Fibroblast of skin of left biceps (primary cell): Measurements from ENCODE around the gene TMEM31.
"Not testable (repeated sequence)": the region's sequence is repeated elsewhere in the genome, so short reads cannot be mapped to it uniquely, and the experiment has no call there.

Experiments used
- DNase-seq, 2 experiments: peaks; one replicate each; pipeline ENCODE4 v3.0.0-alpha.2; 2013; ENCODE audit warnings: low read depth in 2 of 2

Gene TMEM31

DNA sequence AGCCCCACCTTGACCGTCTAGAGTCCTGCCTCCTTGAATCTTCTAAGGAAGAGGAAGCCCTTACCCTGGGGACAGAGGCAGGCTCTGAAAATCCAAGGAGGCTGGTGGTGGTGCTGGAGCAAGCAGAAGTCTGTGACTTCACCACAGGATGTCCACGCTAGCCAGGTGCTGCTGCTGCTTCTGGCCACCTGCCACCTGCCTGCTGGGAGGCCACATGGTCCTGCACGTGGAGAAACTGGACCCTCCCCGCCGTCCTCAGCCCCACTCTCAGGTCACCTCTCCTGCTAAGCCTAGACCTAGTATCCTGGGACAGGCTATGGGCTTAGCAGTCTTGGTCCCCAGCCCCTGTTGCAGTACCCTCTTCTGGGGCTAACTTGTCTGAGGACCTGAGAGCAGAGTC lies 15.8 kb downstream of the TMEM31 start:
- no peak for DNase-seq

DNA sequence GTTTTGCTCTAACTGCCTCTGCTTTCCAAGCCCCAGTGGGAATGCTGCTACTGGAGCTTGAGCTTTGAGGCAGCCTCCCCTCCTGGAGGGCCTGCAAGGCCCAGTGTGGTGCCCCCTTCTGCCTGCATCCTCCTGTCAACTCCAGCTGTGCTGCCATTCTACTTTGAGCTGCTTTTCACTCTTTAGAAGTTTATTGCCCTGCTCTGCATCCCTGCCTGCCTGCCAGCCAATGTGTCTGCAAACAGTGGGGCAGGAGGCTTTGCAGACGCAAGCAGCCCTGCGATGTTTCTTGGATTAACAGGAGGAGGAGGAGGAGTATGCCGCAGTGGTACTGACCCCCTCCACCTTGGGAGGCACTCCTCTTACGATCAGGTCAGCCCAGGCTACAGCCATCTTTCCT lies 16.4 kb downstream of the TMEM31 start:
- DNase-seq = no peak

DNA sequence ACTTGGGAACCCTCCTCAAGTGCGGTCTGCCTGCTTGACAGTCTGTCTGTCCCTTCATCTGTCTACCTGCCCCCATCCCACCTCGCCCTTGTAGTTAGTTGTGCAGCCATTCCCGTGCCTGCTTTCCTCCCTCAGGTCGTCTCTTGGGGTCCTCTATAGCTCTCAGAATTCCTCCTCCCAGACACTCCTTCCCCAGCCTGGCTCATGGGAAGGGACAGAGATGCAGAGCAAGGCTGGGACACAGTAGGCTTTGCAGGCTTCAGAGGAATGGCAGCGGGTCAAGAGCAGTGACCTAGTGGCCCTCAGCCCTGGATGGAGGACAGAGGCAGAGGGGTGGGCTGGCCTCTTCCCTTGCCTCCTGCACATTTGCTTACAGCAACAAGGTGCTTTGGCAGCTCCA lies 18.3 kb downstream of the TMEM31 start:
- DNase-seq = no peak

DNA sequence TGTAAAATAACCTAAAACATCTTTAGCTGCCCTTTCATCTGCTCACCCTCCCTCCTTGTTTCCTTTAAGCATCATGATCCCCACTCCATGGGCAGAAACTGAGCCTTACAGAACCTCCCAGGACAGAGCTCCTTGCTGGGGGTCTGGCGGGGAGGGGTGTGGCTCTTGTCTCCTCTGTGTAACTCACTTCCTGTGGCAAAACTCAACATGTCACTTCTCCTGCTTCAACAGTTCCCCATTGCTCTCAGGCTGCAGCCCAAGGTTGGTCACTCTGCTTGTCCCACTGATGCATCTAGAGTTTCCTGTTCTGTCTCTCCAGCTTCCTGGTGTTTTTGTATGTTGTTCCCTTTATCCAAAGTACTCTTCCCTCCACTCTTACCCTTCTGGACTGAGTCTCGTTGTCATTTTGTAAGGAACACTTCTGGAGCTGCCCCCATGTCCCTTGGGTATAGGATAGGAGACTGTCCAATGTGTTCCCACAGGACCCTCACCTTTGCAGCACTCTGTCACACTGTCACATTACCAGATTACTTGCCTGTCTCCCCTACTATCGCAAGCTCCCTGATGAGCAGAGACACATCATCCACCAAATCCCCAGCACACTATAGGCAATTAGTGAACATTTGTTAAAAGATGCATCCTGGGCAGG lies 19.6 kb downstream of the TMEM31 start:
- no peak for DNase-seq

DNA sequence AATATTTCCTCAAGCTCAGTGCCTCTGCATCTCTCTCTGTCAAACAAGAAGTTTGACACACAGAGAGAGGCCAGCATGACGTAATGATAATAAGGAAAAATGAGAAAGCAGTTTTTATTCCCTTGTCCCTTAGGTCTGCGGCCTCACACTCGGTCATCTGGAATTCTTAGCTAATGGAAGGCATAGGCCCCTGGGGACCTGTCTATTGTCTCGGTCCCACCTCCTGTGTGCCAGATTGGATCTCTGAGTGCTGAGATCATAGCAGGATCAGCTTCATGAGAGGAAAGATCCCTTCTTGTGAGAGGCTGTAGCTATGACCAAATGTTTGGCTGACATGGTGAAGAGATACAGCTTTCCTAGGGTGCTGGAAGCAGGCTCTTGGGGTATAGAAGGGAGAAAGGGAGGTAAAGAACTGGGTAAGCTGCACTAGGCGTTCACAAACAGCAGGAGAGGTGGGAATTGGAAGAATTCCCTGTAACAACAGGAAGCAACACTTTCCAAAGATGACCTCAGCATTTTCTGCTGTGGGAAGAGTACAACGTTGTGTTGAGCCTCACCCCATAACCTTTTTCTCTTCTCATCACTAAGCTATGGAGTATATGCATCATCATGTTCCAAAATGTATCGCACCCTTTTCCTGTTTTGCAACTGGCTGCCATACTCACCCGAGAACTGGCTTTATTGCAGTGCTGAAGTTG lies 20.2 kb downstream of the TMEM31 start:
- DNase-seq = peak; percentile 57 to 62

DNA sequence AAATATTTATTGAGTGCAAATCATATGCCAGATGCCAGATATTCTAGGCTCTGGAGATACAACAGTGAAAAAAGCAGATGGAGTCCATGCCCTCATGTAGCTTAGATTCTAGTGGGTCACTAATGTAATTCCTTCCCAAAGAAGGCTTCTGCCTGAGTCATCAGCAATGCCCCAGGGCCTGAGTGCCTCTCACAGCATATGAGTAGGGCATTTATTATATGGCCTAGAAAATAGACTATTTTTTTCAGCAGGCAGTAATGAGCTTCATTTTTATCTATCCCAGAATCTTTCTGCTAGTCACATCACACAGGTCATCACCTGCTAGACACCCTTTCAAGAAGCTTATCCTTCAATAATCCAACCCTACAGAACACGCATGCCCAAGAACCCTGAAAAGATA lies 22.3 kb downstream of the TMEM31 start:
- no peak for DNase-seq

DNA sequence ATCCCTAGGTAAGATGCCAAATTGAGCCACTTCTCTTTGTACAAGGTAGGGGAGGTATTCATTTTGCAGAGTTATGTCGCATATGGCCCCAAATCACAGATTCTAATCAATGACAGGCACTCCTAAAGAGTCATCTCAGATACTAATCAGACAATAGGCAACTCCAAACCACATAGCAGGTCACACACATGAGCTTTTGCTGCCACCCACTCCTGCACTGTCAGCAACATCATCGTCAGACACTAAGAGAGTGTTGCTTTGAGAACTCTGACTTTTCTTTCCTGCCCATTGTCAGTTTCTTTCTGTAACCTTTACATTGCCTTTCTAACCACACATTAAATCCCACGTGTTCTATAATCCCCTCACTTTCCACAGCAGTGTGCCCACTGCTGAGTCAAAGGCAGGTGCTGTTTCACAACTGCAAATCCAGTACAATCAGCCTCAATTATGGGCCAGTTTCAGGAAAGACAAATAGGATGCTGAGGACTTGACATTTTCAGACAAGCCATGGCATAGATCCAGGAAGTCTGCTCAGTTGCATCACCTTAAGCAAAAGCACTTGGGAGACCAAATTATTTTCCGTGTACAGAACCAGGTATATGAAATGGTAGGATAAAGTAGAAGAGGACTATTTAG lies 23.5 kb downstream of the TMEM31 start:
- DNase-seq = no peak

DNA sequence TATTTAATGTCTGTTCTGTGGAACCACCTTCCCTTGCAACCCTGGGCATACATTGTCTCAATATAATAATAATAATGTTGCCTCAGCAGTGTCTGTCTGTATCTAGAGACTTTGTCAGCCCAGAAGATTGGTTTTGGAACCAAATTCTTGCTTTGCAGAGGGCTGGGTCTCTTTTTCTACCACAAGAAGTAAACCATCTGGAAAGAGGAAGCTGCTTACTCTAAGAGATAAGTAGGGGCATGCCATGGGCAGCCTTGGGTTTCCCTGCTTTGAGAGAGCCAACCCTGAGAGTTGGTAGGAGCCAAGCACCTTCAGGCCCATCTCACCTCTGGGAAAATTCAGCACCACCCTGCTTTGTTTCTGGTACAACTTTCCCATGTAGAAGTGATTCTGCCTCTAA lies 27.0 kb downstream of the TMEM31 start:
- DNase-seq = no peak

DNA sequence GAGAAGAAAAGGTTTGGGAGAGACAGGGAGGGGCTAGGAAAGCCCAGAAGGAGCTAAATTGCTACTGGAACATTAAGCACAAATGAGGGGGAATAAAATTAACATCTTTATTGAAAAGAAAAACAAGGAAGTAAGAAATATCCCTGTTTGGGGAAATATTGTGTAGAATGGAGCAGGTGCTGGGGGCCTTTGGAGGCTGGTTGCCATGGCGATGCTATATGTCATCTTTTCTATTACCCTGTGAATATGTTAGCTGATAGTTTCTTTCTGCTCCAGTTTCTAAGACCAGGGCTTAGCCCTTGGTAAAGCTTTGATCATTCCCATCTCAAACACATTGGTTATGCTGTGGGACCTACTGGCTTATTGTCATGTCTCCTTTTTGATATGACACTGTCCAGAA lies 28.7 kb downstream of the TMEM31 start:
- no peak for DNase-seq

DNA sequence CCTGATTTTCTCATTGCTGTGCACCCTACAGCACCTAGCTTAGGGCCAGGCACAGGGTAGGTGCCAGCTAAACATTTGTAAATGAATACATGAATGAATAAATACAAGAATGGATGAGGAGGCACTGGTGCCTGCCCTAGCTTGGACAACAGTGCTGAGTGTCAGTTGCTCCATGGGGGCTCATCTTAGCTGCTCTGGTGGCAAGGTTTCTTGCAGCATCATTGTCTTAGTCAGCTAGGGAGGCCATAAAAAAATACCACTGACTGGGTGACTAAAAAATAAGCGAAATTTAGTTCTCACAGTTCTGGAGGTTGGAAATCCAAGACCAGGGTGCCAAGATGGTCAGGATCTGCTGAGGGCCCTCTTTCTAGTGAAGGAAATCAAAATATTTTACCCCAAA lies 31.2 kb downstream of the TMEM31 start:
- DNase-seq = no peak

DNA sequence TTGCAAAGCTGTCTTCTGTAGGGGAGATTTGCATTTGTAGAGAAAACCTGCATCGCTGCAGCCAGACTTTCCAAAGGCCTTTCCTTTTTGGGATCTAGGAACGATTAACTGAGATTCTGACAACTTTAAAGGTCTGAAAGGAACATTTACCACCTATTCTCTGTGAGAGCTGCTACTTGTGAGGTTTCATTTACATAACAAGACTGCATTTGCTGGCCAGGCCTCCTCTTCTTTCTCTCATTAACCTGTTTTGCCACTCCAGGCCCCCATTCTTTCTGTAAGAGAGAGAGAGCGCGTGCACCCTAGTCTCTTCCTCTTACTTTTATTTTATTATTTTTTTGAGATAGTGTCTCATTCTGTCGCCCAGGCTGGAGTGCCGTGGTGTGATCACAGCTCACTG lies 31.6 kb downstream of the TMEM31 start:
- no peak for DNase-seq

DNA sequence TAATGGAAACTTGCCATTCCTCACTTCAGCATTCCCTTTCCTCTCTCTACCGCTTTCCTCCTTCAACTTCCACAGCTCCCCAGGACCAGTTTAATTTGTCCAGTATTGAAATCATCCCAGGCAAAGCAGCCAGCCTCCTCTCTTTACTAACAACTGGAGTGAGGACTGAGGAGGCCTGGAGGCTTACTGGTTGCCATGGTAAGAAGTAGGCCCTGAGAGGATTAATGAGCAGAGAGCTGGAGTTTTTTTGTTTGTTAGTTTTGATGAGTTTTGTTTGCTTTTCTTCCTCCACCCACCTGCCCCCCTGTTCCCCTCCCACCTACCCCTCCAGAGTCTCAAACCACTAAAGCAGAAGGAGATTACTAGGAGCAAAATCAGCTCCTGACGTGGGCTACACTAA lies 36.5 kb downstream of the TMEM31 start:
- no peak for DNase-seq

DNA sequence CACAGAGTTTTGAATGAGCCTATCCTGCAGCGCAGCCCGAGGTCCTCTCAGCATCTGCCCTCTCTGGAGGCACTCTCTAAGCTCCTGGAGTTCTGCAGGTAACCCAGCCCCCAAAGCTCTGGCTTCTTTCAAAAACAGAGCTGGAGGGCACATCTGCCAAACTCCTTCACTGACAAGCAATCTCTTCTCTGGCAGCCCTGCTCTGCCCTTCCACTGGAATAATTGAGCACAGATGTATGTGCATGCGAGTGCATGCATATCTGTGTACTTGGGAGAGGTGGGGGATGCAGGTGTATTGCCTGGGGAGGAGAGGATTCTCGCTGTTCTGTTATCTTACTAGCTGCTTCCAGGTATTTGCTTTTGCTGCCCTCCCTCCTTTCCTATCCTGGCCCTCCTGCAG lies 43.7 kb downstream of the TMEM31 start:
- no peak for DNase-seq

DNA sequence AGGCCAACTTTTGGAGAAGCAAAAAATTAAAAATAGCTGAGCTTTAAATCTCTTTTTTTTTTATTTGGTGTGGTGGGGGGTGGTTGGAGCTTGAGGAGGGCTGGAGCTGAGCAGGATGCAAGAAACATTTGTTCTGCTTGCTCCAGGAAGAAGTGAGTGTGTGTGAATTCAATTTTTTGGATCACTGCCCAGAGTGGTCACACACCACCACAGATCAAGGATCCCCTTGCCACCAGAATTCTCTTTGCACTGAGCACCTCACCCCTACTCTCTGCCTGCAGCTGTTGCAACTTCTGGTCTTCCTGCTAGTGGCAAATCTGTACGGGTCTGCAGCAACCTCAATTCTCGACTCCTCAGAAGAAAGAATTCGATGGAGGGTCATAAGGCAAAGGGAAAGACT lies 46.0 kb downstream of the TMEM31 start:
- DNase-seq = no peak

DNA sequence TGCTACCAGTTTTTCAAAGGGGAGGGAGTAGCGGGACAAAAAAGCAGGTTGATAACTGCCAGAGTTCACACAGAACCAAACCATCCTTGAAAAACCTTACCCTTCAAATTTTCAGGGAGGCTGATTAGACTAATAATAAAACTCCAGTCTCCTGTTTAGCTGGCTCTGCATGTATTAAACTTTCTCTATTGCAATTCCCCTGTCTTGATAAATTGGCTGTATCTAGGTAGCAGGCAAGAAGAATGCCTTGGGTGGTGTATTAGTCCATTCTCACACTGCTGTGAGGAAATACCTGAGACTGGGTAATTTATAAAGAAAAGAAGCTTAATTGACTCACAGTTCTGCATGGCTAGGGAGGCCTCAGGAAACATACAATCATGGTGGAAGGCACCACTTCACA lies 47.8 kb downstream of the TMEM31 start:
- no peak for DNase-seq

DNA sequence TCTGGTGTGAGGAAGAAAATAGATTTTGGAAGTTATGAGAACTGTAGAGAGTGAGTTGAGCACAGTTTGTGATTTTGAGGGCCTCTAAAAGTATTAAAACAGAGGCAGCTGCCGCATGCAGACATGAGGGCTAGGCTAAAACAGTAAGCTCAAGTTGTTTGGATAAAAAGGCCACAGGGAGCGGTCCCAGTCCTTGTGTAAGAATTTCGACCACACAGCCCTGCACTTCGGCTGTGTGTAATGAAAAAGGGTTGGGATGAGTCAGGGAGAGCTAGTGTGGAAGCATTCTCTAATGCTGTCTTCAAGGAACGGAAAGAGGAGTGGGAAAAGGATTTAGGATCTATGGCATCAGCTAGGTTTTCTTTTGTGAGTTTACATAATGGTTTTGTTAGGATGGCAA lies 52.8 kb downstream of the TMEM31 start:
- not testable (repeated sequence) for DNase-seq
